PC-9 (cell line): Measurements from ENCODE around the gene DTX1. TPM values are rescaled to one million over a fixed set of nuclear protein-coding genes. Genes with fewer than 3 reads are reported as not detected.

ENCODE experiments used
- BruUV-seq: library from RNA; stranded (reverse); fragments of 400-500 nt; replicated peaks from 2 replicates; lab custom pipeline; 2021; lab: Mats Ljungman, UMichigan
- CTCF ChIA-PET: fragments of 300-600 bp; sonication (Branson Sonifier 250); formaldehyde crosslinking; loops from one replicate; lab custom pipeline; 2022; ENCODE audit warnings: antibody characterized with exemption; lab: Charles Lee
- POLR2A ChIA-PET: fragments of 300-600 bp; sonication (Branson Sonifier 250); formaldehyde crosslinking; loops from one replicate; lab custom pipeline; 2022; ENCODE audit warnings: antibody characterized with exemption; ENCODE audit not compliant: unreplicated experiment; lab: Charles Lee
- DNase-seq, 2 experiments: peaks; one replicate each; pipeline versions ENCODE4 v3.0.0 to v3.0.0-alpha.2; 2015 to 2022; ENCODE audit warnings: mixed read lengths in 1 of 2
- H2AFZ ChIP-seq: fragments of 200-600 bp; sonication (generic); 2 replicates; pipeline ENCODE4 v1.8.1; 2017; ENCODE audit warnings: antibody characterized with exemption
- H3F3A ChIP-seq: fragments of 200-600 bp; sonication (generic); 2 replicates; pipeline ENCODE4 v1.8.1; 2017; ENCODE audit warnings: antibody characterized with exemption, mild to moderate bottlenecking, low read depth; ENCODE audit not compliant: insufficient read depth
- H3K27ac ChIP-seq: fragments of 200-600 bp; sonication (generic); 2 replicates; pipeline ENCODE4 v1.6.1; 2016; ENCODE audit warnings: mixed run types
- H3K27me3 ChIP-seq: fragments of 200-600 bp; sonication (generic); 2 replicates; pipeline ENCODE4 v1.6.1; 2016; ENCODE audit warnings: low read depth, mixed run types; ENCODE audit not compliant: insufficient read depth
- H3K36me3 ChIP-seq: fragments of 200-600 bp; sonication (generic); 2 replicates; pipeline ENCODE4 v1.6.1; 2016; ENCODE audit warnings: low read depth, mixed run types
- H3K4me1 ChIP-seq: fragments of 200-600 bp; sonication (generic); replicated peaks from 2 replicates; pipeline ENCODE4 v1.6.1; 2016; ENCODE audit warnings: mixed run types; ENCODE audit not compliant: insufficient read depth
- H3K4me2 ChIP-seq: fragments of 200-600 bp; sonication (generic); 2 replicates; pipeline ENCODE4 v1.6.1; 2017; ENCODE audit warnings: mixed run types
- H3K4me3 ChIP-seq: fragments of 200-600 bp; sonication (generic); 2 replicates; pipeline ENCODE4 v1.6.1; 2016; ENCODE audit warnings: mixed run types
- H3K79me2 ChIP-seq: fragments of 200-600 bp; sonication (generic); 2 replicates; pipeline ENCODE4 v1.6.1; 2017; ENCODE audit warnings: low read depth, mixed run types
- H3K9me2 ChIP-seq: fragments of 200-600 bp; sonication (generic); 2 replicates; pipeline ENCODE4 v1.8.1; 2017; ENCODE audit warnings: mild to moderate bottlenecking; ENCODE audit not compliant: insufficient read depth
- H3K9me3 ChIP-seq: fragments of 200-600 bp; sonication (generic); 2 replicates; pipeline ENCODE4 v1.8.1; 2016; ENCODE audit warnings: low read depth; ENCODE audit not compliant: insufficient read depth
- H4K20me1 ChIP-seq: fragments of 200-600 bp; sonication (generic); 2 replicates; pipeline ENCODE4 v1.8.1; 2017; ENCODE audit not compliant: insufficient read depth
- EZH2 ChIP-seq: fragments of 200-600 bp; sonication (generic); IDR thresholded peaks from 2 replicates; pipeline ENCODE4 v1.8.0; 2017; ENCODE audit warnings: antibody characterized with exemption, low read depth
- intact Hi-C: fragments of 100-400 bp; cut with micrococcal nuclease; formaldehyde crosslinking; loops from one replicate; pipeline ENCODE4 v1.10.0; 2022; ENCODE audit not compliant: unreplicated experiment
- total RNA-seq: library from RNA; stranded (reverse); gene quantifications from 2 replicates; pipeline ENCODE4 v1.2.3, GENCODE V29; 2021
- TF ChIP-seq, protein P1 (sequence below): fragments of 200-600 bp; sonication (generic); conservative IDR thresholded peaks from 2 replicates; pipeline ENCODE4 v1.6.1; 2017; ENCODE audit warnings: mixed run types, antibody characterized with exemption, mild to moderate bottlenecking, moderate library complexity

Gene DTX1
- total RNA-seq, 1 experiment from 2014 or later = 0.13 TPM

GRCh38 chr12:113127791-113128199 lies 71.3 kb downstream of the DTX1 start:
- Histone ChIP-seq H3K9me3 (no peaks in the 10 kb centered on the region), H3K36me3 (no peaks in the 10 kb centered on the region), H3K27ac (no peak overlapping the region), H3K79me2 (no peaks in the 10 kb centered on the region), H3K9me2 (no peaks in the 10 kb centered on the region), H3F3A (no peaks in the 10 kb centered on the region), H3K4me2 (no peak overlapping the region), H3K4me1 (no peaks in the 10 kb centered on the region), H3K4me3 (no peak overlapping the region), H3K27me3 (no peaks in the 10 kb centered on the region), H2AFZ (no peak overlapping the region), H4K20me1 (no peaks in the 10 kb centered on the region; the same call in 1 of the 2 replicates)
- POLR2A ChIA-PET = no interaction called here
- BruUV-seq = no TSS peak
- DNase-seq = no peak
- no peak for TF ChIP-seq EZH2
- TF ChIP-seq, protein P1, sequence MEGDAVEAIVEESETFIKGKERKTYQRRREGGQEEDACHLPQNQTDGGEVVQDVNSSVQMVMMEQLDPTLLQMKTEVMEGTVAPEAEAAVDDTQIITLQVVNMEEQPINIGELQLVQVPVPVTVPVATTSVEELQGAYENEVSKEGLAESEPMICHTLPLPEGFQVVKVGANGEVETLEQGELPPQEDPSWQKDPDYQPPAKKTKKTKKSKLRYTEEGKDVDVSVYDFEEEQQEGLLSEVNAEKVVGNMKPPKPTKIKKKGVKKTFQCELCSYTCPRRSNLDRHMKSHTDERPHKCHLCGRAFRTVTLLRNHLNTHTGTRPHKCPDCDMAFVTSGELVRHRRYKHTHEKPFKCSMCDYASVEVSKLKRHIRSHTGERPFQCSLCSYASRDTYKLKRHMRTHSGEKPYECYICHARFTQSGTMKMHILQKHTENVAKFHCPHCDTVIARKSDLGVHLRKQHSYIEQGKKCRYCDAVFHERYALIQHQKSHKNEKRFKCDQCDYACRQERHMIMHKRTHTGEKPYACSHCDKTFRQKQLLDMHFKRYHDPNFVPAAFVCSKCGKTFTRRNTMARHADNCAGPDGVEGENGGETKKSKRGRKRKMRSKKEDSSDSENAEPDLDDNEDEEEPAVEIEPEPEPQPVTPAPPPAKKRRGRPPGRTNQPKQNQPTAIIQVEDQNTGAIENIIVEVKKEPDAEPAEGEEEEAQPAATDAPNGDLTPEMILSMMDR = no peak
- CTCF ChIA-PET = no interaction called here
- intact Hi-C loops = no loop called here

DNA sequence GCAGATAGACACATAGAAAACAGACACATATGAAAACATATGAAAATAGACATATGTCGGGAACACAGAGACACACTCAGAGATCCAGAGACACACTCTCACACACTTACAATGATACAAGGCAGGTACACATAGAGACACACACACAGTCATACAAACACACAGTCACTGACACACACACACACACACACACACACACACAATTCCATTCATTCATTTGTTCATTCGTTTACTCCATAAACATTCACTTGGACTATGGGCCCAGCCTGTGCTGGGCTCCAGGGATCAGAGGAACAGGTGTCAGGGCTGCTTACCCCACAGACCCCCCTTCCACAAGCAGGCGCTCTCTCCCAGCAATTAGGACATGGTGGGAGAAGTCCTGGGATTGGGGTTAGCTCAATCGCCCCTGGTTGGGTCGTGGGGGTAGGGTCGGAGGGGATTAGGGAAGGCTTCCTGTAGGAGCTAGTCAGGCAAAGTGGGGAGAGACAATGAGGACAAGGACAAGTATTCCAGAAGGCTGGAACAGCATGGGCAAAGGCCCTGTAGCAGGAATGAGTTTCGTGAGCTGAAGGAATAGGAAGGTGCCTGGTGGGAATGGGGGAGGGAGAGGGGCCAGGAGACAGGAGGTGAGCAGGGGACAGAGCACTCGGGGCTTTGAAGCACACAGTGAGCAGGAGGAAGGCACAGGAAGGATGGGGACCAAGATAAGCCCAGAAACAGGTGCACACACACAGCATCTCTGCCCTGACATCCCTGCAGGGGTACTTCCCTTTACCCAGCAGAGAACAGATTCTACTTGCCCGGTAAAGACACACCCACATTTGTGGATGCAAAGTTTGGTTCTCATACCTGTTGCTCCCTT lies 72.5 kb downstream of the DTX1 start:
- no peak for DNase-seq
- POLR2A ChIA-PET = no interaction called here

DNA sequence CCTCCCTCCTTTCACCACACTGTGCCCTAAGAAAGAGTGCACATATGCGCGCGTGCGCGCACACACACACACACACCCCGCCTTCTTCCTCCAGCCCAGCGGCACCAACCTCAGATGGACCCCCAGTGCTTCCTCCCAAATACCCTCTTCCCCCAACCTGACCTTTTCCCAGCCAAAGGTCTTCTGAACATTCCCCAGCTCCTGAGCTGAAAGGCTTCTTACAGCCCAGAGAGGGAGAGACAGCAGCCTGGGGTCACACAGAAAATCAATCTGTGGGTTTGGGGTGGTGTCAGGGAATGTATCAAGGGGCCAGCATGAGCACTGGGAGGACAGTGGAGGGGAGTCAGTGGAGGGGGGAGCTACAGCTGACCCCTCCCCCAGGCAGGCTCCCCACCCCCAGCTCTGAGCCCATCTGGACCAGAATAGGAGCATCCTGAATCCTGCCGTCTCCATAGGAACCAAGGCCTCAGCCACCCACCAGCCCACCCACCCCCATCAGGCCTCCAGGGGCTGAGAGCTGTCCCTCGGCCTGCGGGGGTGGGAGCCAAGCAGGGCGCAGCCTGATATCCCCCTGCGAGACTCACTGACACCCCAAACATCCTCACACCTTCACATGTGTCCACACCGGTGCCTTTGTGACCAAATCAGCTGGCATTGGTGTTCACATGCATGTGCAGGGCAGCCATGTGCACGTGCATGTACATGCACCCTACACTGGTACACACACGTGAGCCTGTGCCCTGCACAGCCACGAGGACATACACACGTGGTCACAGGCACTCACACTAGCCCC lies 73.3 kb downstream of the DTX1 start:
- Histone ChIP-seq H4K20me1 (no peaks in the 10 kb centered on the region; the same call in 1 of the 2 replicates), H3K4me1 (peaks cover 17% of the 10 kb centered on the region), H3K4me2 (no peak overlapping the region), H3F3A (no peaks in the 10 kb centered on the region), H3K79me2 (peaks cover 15% of the 10 kb centered on the region), H2AFZ (no peak overlapping the region), H3K4me3 (no peak overlapping the region), H3K9me2 (no peaks in the 10 kb centered on the region), H3K27me3 (no peaks in the 10 kb centered on the region), H3K9me3 (no peaks in the 10 kb centered on the region), H3K36me3 (no peaks in the 10 kb centered on the region), H3K27ac (no peak overlapping the region)
- TF ChIP-seq EZH2 = no peak
- TF ChIP-seq, protein P1 = no peak
- no peak for DNase-seq
- ChIA-PET POLR2A (no interaction called here), CTCF (no interaction called here)
- no TSS peak for BruUV-seq
- intact Hi-C loops = no loop called here

More for the DNA sequence above, 72.5 kb downstream of the DTX1 start:
- no peaks in the 10 kb centered on the region; the same call in 1 of the 2 replicates for H4K20me1 ChIP-seq
- no TSS peak for BruUV-seq
- no peaks in the 10 kb centered on the region for H3K36me3 ChIP-seq
- no peak overlapping the region for H3K4me3 ChIP-seq
- intact Hi-C loops = no loop called here
- no peaks in the 10 kb centered on the region for H3K9me3 ChIP-seq
- TF ChIP-seq, protein P1 = no peak
- TF ChIP-seq EZH2 = no peak
- no peak overlapping the region for H3K27ac ChIP-seq
- H2AFZ ChIP-seq = no peak overlapping the region
- CTCF ChIA-PET = no interaction called here
- no peaks in the 10 kb centered on the region for H3F3A ChIP-seq
- peaks cover 10% of the 10 kb centered on the region for H3K4me1 ChIP-seq
- H3K9me2 ChIP-seq = no peaks in the 10 kb centered on the region
- no peak overlapping the region for H3K4me2 ChIP-seq
- peaks cover 8% of the 10 kb centered on the region for H3K79me2 ChIP-seq
- no peaks in the 10 kb centered on the region for H3K27me3 ChIP-seq
